Mucosa of descending colon (tissue), 3 donors: ENCODE measurements around the gene TAOK3. TPM values are rescaled to one million over a fixed set of nuclear protein-coding genes. Genes with fewer than 3 reads are reported as not detected.

Experiments used
- ATAC-seq: fragments of 200-7000 bp; cut with Tn5 transposase; one replicate; pipeline ENCODE4 v1.9.1; 2020; ENCODE audit warnings: mild to moderate bottlenecking, moderate library complexity
- DNase-seq, 3 donors: peaks; one replicate each; pipeline ENCODE4 v3.0.0-alpha.2; 2020
- H3K36me3 ChIP-seq: fragments of 200-600 bp; one replicate; pipeline ENCODE4 v1.8.0; 2021; ENCODE audit warnings: low read depth, mild to moderate bottlenecking
- H3K4me1 ChIP-seq: fragments of 200-600 bp; one replicate; pipeline ENCODE4 v1.8.0; 2021; ENCODE audit warnings: low read depth, mild to moderate bottlenecking
- H3K4me3 ChIP-seq: fragments of 200-600 bp; one replicate; pipeline ENCODE4 v1.8.0; 2021; ENCODE audit warnings: mild to moderate bottlenecking
- H3K9me3 ChIP-seq: fragments of 200-600 bp; one replicate; pipeline ENCODE4 v1.8.0; 2021; ENCODE audit warnings: mild to moderate bottlenecking
- intact Hi-C, 2 donors: fragments of 100-400 bp; cut with DNase I in 1 of 2; cut with micrococcal nuclease in 1 of 2; formaldehyde crosslinking; loops; one replicate each; pipeline versions ENCODE4 v1.11.0 to v1.11.1; 2022; cut with DNase I, micrococcal nuclease
- total RNA-seq, 3 donors: library from RNA; stranded (reverse); fragmentation: NEBNext Ultra II Directional in 2 of 3; extraction: Animal tissue kit (Norgen Biotek cat#: 25700) in 2 of 3; gene quantifications; one replicate each; pipeline versions ENCODE4 v1.2.1 to v1.2.4, GENCODE V29; 2021 to 2023
- TF ChIP-seq, protein P1 (sequence below): fragments of 200-600 bp; IDR thresholded peaks from one replicate; pipeline ENCODE4 v1.8.0; 2022; ENCODE audit warnings: antibody characterized with exemption, mild to moderate bottlenecking
- donor health status: DM: no; HTN: no; CAD: no; lungs with moderate emphysema.
- donor health status: DM: no; HTN: no; CAD: no.
- donor health status: DM: no; HTN: yes; CAD: no.

The TAOK3 gene
- total RNA-seq, 3 donors from 2014 or later: 49.5 to 72.3 (median 52.8) TPM

DNA sequence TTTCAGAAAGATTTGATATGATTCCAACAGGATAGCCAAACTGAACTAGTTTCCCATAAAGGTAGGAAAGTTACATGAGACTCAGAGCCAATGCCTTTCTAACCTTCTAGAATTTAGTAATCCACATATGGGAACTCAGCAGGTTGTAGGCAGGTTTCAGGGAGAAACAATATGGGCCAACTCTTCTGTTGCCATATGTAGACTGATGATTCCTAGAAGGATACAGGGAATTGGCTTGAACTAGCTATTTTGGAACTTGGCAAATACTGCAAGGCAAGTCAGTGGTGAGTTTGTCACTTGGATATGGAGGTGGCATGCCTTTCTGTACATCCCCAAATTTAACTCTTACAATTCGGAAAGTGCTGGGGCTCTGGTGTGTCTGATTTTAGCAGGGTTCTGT lies 19.1 kb upstream of the TAOK3 start:
- DNase-seq: no peak
- intact Hi-C loops: no loop called here
- TF ChIP-seq, protein P1, sequence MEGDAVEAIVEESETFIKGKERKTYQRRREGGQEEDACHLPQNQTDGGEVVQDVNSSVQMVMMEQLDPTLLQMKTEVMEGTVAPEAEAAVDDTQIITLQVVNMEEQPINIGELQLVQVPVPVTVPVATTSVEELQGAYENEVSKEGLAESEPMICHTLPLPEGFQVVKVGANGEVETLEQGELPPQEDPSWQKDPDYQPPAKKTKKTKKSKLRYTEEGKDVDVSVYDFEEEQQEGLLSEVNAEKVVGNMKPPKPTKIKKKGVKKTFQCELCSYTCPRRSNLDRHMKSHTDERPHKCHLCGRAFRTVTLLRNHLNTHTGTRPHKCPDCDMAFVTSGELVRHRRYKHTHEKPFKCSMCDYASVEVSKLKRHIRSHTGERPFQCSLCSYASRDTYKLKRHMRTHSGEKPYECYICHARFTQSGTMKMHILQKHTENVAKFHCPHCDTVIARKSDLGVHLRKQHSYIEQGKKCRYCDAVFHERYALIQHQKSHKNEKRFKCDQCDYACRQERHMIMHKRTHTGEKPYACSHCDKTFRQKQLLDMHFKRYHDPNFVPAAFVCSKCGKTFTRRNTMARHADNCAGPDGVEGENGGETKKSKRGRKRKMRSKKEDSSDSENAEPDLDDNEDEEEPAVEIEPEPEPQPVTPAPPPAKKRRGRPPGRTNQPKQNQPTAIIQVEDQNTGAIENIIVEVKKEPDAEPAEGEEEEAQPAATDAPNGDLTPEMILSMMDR: no peak
- no peak for ATAC-seq
- Histone ChIP-seq H3K9me3 (no peaks in the 10 kb centered on the region), H3K36me3 (peaks cover 3% of the 10 kb centered on the region), H3K4me1 (no peaks in the 10 kb centered on the region), H3K4me3 (no peak overlapping the region)

DNA sequence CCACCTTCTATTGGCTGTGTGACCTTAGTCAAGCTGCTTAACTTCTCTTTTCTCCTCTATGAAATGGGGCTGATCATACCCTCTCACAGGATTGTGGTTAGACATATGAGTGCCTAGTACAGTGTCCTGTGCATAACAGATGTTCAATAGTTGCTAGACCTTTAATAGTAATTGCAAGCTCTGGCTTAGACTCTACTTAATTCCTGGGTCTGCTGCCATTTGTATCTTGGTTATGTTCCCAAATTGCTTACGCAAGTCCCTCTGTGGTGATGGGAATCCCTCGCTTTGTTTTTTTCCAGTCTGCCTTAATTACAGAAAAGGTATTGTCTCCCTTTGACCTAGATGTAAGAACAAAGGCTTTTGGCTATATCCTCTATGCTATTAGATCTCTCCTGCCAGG lies 18.7 kb upstream of the TAOK3 start:
- ATAC-seq (no peak), DNase-seq (no peak)
- TF ChIP-seq, protein P1: no peak
- no peaks in the 10 kb centered on the region for H3K4me1 ChIP-seq
- H3K4me3 ChIP-seq: no peak overlapping the region
- peaks cover 3% of the 10 kb centered on the region for H3K36me3 ChIP-seq
- intact Hi-C loops: no loop called here
- no peaks in the 10 kb centered on the region for H3K9me3 ChIP-seq

DNA sequence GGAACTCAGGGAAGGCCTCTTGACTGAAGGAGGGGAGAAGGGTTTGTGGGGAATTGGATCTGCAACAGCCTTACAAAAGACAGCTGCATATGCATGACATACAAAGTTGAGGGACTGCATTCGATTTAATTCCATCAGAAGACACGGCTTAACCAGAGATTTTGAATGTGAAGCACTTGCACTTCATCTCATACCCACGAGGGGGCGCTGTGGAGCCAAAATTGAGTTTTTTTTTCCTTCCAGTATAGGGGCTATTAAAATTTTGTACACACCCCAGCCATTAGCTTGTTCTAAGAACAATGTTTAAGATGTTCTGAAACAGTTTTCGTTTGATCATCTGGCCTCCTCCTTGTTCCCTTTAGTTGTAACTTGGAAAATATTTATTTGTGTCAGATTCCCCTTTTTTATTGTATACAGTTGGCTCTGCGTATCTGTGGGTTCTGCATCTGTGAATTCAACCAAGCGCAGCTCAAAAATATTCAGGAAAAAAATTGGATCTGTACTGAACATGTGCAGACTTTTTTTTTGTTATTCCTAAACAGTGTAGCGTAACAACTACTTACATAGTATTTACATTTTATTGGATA lies 5.3 kb upstream of the TAOK3 start:
- Histone ChIP-seq H3K9me3 (no peaks in the 10 kb centered on the region), H3K4me1 (peaks cover 24% of the 10 kb centered on the region), H3K36me3 (no peaks in the 10 kb centered on the region), H3K4me3 (no peak overlapping the region)
- TF ChIP-seq, protein P1: peak; percentile 98
- ATAC-seq (peak; percentile 27), DNase-seq (peak in 2 of 3 donors; percentile 69 to 75)
- intact Hi-C loops: loop anchor here (5.0 to 10.0 kb wide), 2 partner anchors 193 to 196 kb away; no protein-coding TSS in a partner anchor

DNA sequence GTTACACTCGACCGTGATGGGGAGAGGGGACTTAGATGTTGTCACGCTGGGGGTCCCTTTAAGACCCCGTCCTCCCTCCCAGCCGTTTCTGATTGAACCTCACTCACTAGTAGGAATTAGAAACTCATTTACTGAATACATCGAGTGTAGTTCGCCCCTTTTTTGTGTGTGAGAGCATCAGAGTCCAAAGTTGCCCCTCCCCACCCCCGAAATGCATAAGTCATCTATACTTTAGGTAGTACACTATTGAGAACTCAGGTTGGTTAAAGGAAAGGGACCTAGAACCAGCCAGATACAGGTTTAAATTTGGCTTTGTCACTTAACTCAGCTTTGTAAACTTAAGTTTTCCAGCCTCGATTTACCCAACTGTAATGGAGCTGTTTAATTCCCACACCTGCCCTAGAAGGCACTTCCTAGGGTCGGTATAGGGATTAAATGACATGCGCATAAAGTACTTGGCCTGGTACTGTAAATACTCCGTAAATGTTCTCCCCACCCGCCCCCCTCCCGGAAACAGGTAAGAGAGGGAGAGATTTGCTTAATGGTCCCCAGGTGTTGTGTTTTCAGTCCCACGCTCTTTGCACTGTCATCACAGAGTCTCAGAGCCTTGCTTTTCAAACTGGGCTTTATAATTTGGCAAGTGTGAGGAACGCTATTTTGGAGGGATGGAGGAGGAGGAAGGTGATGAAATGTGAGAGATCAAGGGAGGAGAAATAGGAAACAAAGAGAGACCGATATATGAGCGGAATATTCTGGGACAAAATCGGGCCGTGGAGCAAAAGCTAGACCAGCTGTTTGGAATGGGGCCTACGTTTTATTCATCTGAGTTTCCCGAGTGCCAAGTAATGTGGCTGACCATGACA lies 4.5 kb upstream of the TAOK3 start:
- Histone ChIP-seq H3K4me1 (peaks cover 28% of the 10 kb centered on the region), H3K4me3 (peak overlapping the region; percentile 93), H3K36me3 (no peaks in the 10 kb centered on the region), H3K9me3 (no peaks in the 10 kb centered on the region)
- DNase-seq: no peak
- intact Hi-C loops: loop anchor here (5.0 to 10.0 kb wide), 2 partner anchors 192 to 195 kb away; no protein-coding TSS in a partner anchor
- TF ChIP-seq, protein P1: no peak
- no peak for ATAC-seq

DNA sequence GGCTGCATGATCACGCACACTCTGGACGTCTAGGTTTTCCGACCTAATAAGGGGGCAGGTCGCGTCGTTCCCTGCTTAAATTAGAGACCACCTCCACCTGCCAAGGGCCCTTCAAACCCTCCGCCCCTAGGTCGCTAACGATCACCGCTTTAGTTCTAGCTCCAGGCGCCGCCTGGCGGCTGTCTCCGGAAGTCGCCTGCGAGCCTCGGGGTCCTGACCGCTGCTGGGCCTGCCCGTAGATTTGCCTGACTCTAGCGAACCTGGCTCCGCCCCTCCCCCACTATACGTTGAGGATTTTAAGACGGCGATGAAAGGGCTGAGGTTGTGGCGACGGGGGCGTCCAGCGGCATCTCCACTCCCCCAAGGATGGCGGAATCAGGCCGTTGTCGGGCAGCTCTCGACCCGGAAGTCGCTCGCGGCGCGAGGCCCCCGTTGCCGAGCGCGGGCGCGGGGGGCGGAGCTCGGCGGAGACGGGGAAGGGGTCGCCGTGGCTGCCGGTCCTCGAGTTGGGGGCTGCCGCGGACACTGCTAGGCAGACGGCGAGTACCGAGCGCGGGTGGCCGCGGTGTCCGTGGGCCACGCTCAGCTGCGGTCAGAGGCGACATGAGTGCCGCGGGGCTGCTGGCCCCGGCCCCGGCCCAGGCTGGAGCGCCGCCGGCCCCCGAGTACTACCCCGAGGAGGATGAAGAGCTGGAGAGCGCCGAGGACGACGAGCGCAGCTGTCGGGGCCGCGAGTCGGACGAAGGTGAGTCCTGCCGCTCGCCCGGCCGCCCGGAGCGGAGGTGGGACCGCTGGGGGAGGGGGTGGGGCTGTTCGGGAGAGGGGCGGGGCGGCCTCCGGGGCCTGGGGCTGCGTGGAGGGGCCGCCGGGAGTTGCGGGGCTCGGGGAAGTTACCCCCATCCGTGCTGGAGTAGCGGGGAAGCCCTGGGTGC lies 3.6 kb upstream of the TAOK3 start, which contains the start of gene SUDS3:
SUDS3 (plus strand) TSS at position 467 of the 932 bp plus-strand sequence; CDS start at position 604, 137 bp downstream.
- no peaks in the 10 kb centered on the region for H3K9me3 ChIP-seq
- DNase-seq (peak; percentile 95 to 100 (median 97)), ATAC-seq (peak; percentile 67)
- TF ChIP-seq, protein P1: peak; percentile 96
- intact Hi-C loops: loop anchor here (5.0 to 10.0 kb wide), 2 partner anchors 192 to 194 kb away; no protein-coding TSS in a partner anchor
- no peaks in the 10 kb centered on the region for H3K36me3 ChIP-seq
- peaks cover 28% of the 10 kb centered on the region for H3K4me1 ChIP-seq
- H3K4me3 ChIP-seq: peak within 1 kb of the TSS; percentile 93
